ENCODE measurements around the gene RNU1-2. TPM values are rescaled to one million over a fixed set of nuclear protein-coding genes. Genes with fewer than 3 reads are reported as not detected.
"Not testable (repeated sequence)": the region's sequence is repeated elsewhere in the genome, so short reads cannot be mapped to it uniquely, and the experiment has no call there.

Gene RNU1-2
- polyA plus RNA-seq, 3 donors = not detected

DNA sequence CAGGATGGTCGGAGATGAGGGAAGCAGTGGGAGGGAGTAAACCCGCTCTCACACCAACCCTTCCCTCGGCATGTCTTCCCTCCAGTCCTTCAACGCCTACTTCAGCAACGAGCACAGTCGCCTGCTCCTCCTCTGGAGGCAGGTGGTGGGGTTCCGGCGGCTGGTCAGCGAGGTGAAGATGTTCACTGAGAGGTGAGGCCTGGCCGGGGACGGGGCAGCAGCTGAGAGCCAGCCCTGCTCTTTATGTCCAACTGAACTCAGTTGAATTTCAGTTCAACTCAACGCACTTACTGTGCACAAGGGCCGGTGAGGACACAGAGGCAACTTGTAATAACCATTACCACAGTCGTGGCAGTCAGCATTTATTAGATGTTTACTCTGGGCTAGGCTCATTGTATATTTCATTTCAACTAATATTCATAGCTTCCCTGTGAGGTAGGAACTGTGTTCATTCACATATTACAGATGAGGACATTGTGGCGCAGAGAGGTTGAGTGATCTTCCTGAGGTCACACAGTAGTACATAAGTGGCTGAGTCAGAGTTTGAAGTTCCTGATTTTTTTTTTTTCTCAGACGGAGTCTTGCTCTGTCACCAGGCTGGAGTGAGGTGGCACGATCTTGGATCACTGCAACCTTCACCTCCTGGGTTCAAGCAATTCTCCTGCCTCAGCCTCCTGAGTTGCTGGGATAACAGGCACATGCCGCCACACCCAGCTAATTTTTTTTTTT lies 35.6 kb downstream of the RNU1-2 start:
- not testable (repeated sequence) for H3K9me3 ChIP-seq (replicated peaks in 1 of 2; ENCODE audit: control insufficient read depth in 1 of 2, insufficient read depth in 1 of 2, low read length in 2 of 2); H4K20me1 ChIP-seq (ENCODE audit: insufficient read depth, low read length)
- H3K36me3 Mint-ChIP-seq = peaks cover 6 to 18% of the 10 kb centered on the region in 2 donors

DNA sequence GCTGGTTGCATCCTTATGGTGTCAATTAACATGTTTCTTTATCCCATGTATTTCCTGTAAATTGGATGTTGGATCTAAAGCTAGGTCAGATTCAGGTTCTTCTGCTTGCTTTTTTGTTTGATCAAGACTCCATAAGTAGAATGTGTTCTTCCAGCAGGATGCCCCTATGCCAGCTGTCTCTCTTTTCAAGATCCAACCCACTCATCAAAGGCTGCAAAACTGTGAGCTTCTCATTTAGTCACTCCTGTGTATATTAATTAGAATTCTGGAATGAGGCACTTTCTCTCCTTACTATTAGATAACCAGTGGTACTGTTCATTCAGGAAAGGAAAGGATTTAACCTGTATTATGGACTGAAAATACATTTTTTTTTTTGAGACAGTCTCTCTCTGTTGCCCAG lies 38.2 kb downstream of the RNU1-2 start:
- H3K4me1 ChIP-seq (ENCODE audit: control insufficient read depth in 1 of 2, insufficient read depth in 2 of 2, low read length in 2 of 2); H3K4me3 ChIP-seq (replicated peaks in 1 of 3; ENCODE audit: low read depth in 2 of 3, low read length in 3 of 3); H3K36me3 ChIP-seq (replicated peaks in 1 of 2; ENCODE audit: control insufficient read depth in 1 of 2, insufficient read depth in 2 of 2, low read length in 2 of 2); H3K4me1 Mint-ChIP-seq; H3K9me3 Mint-ChIP-seq; H2AFZ ChIP-seq (ENCODE audit: insufficient read depth, low read depth, low read length, poor library complexity, severe bottlenecking); H3K27me3 Mint-ChIP-seq (ENCODE audit: low read depth in 3 of 3); intact Hi-C loops (cut with micrococcal nuclease); H3K4me3 Mint-ChIP-seq; H3K4me2 ChIP-seq (replicated peaks; ENCODE audit: extremely low read depth, low read length, poor library complexity, severe bottlenecking); H3K9me3 ChIP-seq (replicated peaks in 1 of 2; ENCODE audit: control insufficient read depth in 1 of 2, insufficient read depth in 1 of 2, low read length in 2 of 2); H3K27ac Mint-ChIP-seq; H4K20me1 ChIP-seq (ENCODE audit: insufficient read depth, low read length); H3K79me2 ChIP-seq (ENCODE audit: insufficient read depth, low read length); H3K27me3 ChIP-seq (ENCODE audit: control insufficient read depth in 2 of 2, insufficient read depth in 2 of 2, low read length in 2 of 2); DNase-seq; H3K9ac ChIP-seq (ENCODE audit: insufficient read depth, low read length, poor library complexity, severe bottlenecking); H3K27ac ChIP-seq (ENCODE audit: low read depth in 1 of 2, low read length in 2 of 2): not testable (repeated sequence)
- H3K36me3 Mint-ChIP-seq = peaks cover 6 to 18% of the 10 kb centered on the region in 2 donors

More for the DNA sequence above, 35.6 kb downstream of the RNU1-2 start:
- H3K4me1 Mint-ChIP-seq; H3K4me3 ChIP-seq (replicated peaks in 1 of 3; ENCODE audit: low read depth in 2 of 3, low read length in 3 of 3); H3K27ac ChIP-seq (ENCODE audit: low read depth in 1 of 2, low read length in 2 of 2); H2AFZ ChIP-seq (ENCODE audit: insufficient read depth, low read depth, low read length, poor library complexity, severe bottlenecking); H3K27me3 Mint-ChIP-seq (ENCODE audit: low read depth in 3 of 3); H3K9me3 Mint-ChIP-seq; H3K27ac Mint-ChIP-seq; H3K4me3 Mint-ChIP-seq; H3K36me3 ChIP-seq (replicated peaks in 1 of 2; ENCODE audit: control insufficient read depth in 1 of 2, insufficient read depth in 2 of 2, low read length in 2 of 2); H3K27me3 ChIP-seq (ENCODE audit: control insufficient read depth in 2 of 2, insufficient read depth in 2 of 2, low read length in 2 of 2); intact Hi-C loops (cut with micrococcal nuclease); H3K9ac ChIP-seq (ENCODE audit: insufficient read depth, low read length, poor library complexity, severe bottlenecking); H3K79me2 ChIP-seq (ENCODE audit: insufficient read depth, low read length); H3K4me1 ChIP-seq (ENCODE audit: control insufficient read depth in 1 of 2, insufficient read depth in 2 of 2, low read length in 2 of 2); H3K4me2 ChIP-seq (replicated peaks; ENCODE audit: extremely low read depth, low read length, poor library complexity, severe bottlenecking): not testable (repeated sequence)
- WGBS (ENCODE audit: insufficient coverage) = 89% methylated on average over 14 of the region's 18 CpGs
- DNase-seq = peak in 2 of 3 donors; percentile 14 to 26

DNA sequence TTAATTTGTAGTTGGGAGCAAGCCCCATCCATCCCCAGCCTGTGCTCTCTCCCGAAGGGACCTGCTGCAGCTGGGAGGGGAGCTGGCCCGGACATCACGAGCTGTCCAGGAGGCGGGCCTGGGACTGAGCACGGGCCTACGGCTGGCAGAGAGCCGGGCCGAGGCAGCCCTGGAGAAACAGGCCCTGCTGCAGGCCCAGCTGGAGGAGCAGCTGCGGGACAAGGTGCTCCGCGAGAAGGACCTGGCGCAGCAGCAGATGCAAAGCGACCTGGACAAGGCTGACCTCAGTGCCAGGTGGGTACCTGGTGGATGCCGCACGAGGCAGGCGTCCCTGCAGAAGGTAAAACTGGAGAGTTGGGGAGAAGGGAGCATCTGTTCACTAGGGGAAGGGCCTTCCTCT lies 40.8 kb downstream of the RNU1-2 start:
- H3K4me1 Mint-ChIP-seq = not testable (repeated sequence)

More for the DNA sequence above, 40.8 kb downstream of the RNU1-2 start:
- H3K9me3 ChIP-seq (replicated peaks in 1 of 2; ENCODE audit: control insufficient read depth in 1 of 2, insufficient read depth in 1 of 2, low read length in 2 of 2); H3K9ac ChIP-seq (ENCODE audit: insufficient read depth, low read length, poor library complexity, severe bottlenecking); H3K27me3 Mint-ChIP-seq (ENCODE audit: low read depth in 3 of 3); H3K4me1 ChIP-seq (ENCODE audit: control insufficient read depth in 1 of 2, insufficient read depth in 2 of 2, low read length in 2 of 2); H3K4me2 ChIP-seq (replicated peaks; ENCODE audit: extremely low read depth, low read length, poor library complexity, severe bottlenecking); H3K4me3 Mint-ChIP-seq; H3K4me3 ChIP-seq (replicated peaks in 1 of 3; ENCODE audit: low read depth in 2 of 3, low read length in 3 of 3); H4K20me1 ChIP-seq (ENCODE audit: insufficient read depth, low read length); H3K27me3 ChIP-seq (ENCODE audit: control insufficient read depth in 2 of 2, insufficient read depth in 2 of 2, low read length in 2 of 2); intact Hi-C loops (cut with micrococcal nuclease); H3K79me2 ChIP-seq (ENCODE audit: insufficient read depth, low read length); H3K9me3 Mint-ChIP-seq; H3K27ac ChIP-seq (ENCODE audit: low read depth in 1 of 2, low read length in 2 of 2); DNase-seq; H3K27ac Mint-ChIP-seq; H3K36me3 ChIP-seq (replicated peaks in 1 of 2; ENCODE audit: control insufficient read depth in 1 of 2, insufficient read depth in 2 of 2, low read length in 2 of 2); H2AFZ ChIP-seq (ENCODE audit: insufficient read depth, low read depth, low read length, poor library complexity, severe bottlenecking): not testable (repeated sequence)
- H3K36me3 Mint-ChIP-seq = peaks cover 9 to 15% of the 10 kb centered on the region in 2 donors
- 96% methylated on average over 15 of the region's 16 CpGs for WGBS (ENCODE audit: insufficient coverage)

Measured in CD14-positive monocyte (primary cell).